Activated CD8-positive, alpha-beta T cell treated with anti-CD3 and anti-CD28 coated beads for 36 hours (primary cell): ENCODE results near the gene ZNF74. TPM values are rescaled to one million over a fixed set of nuclear protein-coding genes. Genes with fewer than 3 reads are reported as not detected.

ENCODE experiments used
- ATAC-seq: fragments of 200-7000 bp; cut with Tn5 transposase; one replicate; pipeline ENCODE4 v1.10.0; 2021; ENCODE audit warnings: mild to moderate bottlenecking, moderate library complexity
- CTCF ChIA-PET: fragments of 350-600 bp; sonication (Branson Sonifier 250); formaldehyde crosslinking; loops from one replicate; lab custom pipeline; 2021; ENCODE audit warnings: antibody characterized with exemption; lab: Charles Lee
- POLR2A ChIA-PET: fragments of 350-600 bp; sonication (Branson Sonifier 250); formaldehyde crosslinking; loops from one replicate; lab custom pipeline; 2021; ENCODE audit warnings: antibody characterized with exemption; lab: Charles Lee
- DNase-seq: peaks from one replicate; pipeline ENCODE4 v3.0.0-alpha.2; 2020
- H3K27ac Mint-ChIP-seq: one replicate; pipeline ENCODE4 v1.8.0; 2021; ENCODE audit warnings: mild to moderate bottlenecking, mixed read lengths
- H3K27me3 Mint-ChIP-seq: one replicate; pipeline ENCODE4 v1.8.0; 2021; ENCODE audit warnings: mixed read lengths
- H3K36me3 Mint-ChIP-seq: one replicate; pipeline ENCODE4 v1.8.0; 2021; ENCODE audit warnings: low read depth, mixed read lengths
- H3K4me1 Mint-ChIP-seq: one replicate; pipeline ENCODE4 v1.8.0; 2021; ENCODE audit warnings: low read depth, mixed read lengths
- H3K4me3 Mint-ChIP-seq: one replicate; pipeline ENCODE4 v1.8.0; 2021; ENCODE audit warnings: mild to moderate bottlenecking, moderate library complexity, mixed read lengths
- H3K9me3 Mint-ChIP-seq: one replicate; pipeline ENCODE4 v1.8.0; 2021; ENCODE audit warnings: mixed read lengths
- intact Hi-C: fragments of 100-400 bp; cut with micrococcal nuclease; formaldehyde crosslinking; loops from one replicate; pipeline ENCODE4 v1.10.0; 2022
- total RNA-seq, 2 experiments: library from RNA; stranded (reverse); gene quantifications; one replicate each; pipeline ENCODE4 v1.2.3, GENCODE V29; 2021
- TF ChIP-seq, protein P1 (sequence below): fragments of 200-600 bp; IDR thresholded peaks from one replicate; pipeline ENCODE4 v1.8.0; 2022; ENCODE audit warnings: antibody characterized with exemption, mild to moderate bottlenecking

ZNF74 gene
- total RNA-seq, 2 experiments from 2014 or later, result 11.8 to 13.4 TPM

DNA sequence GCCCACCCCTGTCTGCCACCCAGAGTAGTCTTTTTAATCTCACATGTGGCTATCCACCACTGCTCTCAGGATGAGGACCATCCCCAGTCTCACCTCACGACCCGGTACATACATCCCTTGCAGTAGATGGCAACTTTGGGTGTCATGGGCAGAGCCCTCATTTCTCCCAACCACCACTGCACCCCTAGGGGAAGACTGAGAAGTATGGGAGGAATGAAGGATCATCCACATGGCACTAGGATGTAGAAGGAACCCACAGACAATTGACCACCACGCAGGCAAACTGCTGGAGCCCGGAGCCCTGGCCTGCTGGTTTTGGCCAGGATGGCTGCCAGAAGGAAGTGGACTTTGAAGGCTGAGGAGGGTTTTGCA is 45.6 kb downstream of the ZNF74 start:
- CTCF ChIA-PET, result interaction anchor here (1.0 to 1.9 kb wide), 2 partner anchors 16 to 59 kb away, joined by 3 to 6 read pairs; no protein-coding TSS in a partner anchor
- peaks cover 11% of the 10 kb centered on the region for H3K4me1 Mint-ChIP-seq
- H3K4me3 Mint-ChIP-seq, result no peak overlapping the region
- intact Hi-C loops, result loop anchor here (10.0 kb wide), 1 partner anchor 55 kb away; the partner anchor contains the start of gene KLHL22
- ATAC-seq (no peak), DNase-seq (no peak)
- H3K27ac Mint-ChIP-seq, result no peak overlapping the region
- H3K36me3 Mint-ChIP-seq, result peaks cover 8% of the 10 kb centered on the region
- TF ChIP-seq, protein P1, sequence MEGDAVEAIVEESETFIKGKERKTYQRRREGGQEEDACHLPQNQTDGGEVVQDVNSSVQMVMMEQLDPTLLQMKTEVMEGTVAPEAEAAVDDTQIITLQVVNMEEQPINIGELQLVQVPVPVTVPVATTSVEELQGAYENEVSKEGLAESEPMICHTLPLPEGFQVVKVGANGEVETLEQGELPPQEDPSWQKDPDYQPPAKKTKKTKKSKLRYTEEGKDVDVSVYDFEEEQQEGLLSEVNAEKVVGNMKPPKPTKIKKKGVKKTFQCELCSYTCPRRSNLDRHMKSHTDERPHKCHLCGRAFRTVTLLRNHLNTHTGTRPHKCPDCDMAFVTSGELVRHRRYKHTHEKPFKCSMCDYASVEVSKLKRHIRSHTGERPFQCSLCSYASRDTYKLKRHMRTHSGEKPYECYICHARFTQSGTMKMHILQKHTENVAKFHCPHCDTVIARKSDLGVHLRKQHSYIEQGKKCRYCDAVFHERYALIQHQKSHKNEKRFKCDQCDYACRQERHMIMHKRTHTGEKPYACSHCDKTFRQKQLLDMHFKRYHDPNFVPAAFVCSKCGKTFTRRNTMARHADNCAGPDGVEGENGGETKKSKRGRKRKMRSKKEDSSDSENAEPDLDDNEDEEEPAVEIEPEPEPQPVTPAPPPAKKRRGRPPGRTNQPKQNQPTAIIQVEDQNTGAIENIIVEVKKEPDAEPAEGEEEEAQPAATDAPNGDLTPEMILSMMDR, result no peak
- POLR2A ChIA-PET, result interaction anchor here (1.4 kb wide), 1 partner anchor 21 kb away, joined by 4 read pairs; no protein-coding TSS in a partner anchor
- peaks cover 29% of the 10 kb centered on the region for H3K27me3 Mint-ChIP-seq
- H3K9me3 Mint-ChIP-seq, result no peaks in the 10 kb centered on the region

DNA sequence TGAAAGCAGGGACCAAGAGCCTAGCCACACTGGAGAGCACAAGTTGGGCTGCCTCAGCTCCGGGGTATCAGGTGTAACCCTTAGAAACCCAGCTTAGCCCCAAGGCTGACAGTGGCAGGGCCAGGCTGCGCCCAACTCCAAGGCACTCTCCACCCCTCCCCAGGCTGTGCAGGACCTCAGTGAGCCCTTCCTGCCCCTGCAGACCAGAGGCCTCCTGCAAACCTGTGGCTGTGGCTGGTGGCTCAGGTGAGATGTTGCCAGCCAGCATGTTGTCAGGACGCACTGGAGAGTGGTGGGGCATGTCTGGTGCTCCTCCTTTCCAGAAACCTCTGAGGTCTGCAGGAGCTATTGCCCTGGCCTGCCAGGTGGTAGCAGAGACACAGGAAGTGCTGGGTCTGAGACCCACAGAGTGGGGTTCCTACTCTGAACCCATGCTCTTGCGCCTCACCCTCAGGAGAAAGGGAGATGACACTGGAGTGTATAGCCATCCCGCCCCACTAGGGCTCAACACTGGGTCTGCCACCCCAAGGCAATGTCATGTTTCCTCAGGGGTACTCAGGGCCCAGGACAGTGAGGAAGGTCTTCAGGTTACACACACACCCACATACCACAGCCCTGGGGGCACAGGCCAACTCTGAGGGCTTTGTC is 46.1 kb downstream of the ZNF74 start:
- H3K27me3 Mint-ChIP-seq, result peaks cover 24% of the 10 kb centered on the region
- DNase-seq, result no peak
- peaks cover 11% of the 10 kb centered on the region for H3K4me1 Mint-ChIP-seq
- CTCF ChIA-PET, result interaction anchor here (1.0 to 1.9 kb wide), 3 partner anchors 14 to 60 kb away, joined by 3 to 6 read pairs (median 3); no protein-coding TSS in a partner anchor
- POLR2A ChIA-PET, result no interaction called here
- no peak overlapping the region for H3K27ac Mint-ChIP-seq
- H3K9me3 Mint-ChIP-seq, result no peaks in the 10 kb centered on the region
- intact Hi-C loops, result loop anchor here (10.0 kb wide), 1 partner anchor 55 kb away; the partner anchor contains the start of gene KLHL22
- no peak overlapping the region for H3K4me3 Mint-ChIP-seq
- H3K36me3 Mint-ChIP-seq, result peaks cover 9% of the 10 kb centered on the region
- no peak for ATAC-seq
- TF ChIP-seq, protein P1, result no peak

DNA sequence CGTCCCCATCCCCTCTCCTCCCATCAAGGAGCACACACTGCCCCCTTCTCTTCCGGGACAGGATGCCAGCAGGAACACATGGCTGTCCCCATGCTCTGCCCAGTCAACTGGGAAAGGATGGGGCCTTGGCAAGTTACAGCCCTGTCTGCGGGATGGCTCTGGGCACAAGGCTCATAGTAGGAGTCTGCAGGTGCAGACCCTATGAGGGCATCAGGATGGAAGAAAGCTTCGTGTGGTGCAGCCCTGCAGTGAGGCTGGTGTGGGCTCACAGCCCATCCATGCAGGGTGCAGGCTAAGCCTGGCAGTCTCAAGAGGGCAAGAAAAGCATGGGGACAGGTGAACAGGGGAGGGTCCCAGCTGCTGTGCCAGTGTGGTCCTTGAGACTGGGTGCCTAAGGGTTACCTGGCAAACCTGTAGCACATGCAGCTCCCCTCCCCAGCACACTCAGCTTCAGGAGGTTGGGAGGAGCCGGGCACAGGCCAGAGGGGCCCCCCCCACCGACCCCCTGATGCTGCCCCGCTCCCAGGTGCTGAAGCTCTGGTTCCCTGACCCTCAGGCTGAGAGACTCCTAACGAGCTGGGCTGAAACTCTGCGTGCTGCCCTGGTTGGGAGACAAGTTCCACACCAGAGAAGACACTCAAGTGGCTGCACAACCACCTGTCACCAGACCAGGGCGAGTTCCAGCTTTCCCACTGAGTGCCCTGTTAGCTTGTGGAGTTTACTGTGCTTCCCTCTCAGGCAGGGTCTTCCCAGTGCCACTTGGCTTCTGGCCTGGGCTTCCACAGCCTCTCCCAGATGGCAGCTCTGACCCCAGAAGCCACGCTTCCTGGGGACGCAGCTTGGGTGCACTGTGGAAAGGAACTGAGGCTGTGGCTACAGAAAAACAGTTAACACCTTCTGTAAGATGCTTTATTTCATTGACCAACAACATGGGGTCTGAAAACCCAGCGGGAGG is 47.0 kb downstream of the ZNF74 start:
- H3K4me3 Mint-ChIP-seq, result no peak overlapping the region
- no peak for ATAC-seq
- POLR2A ChIA-PET, result interaction anchor here (0.8 to 1.0 kb wide), 2 partner anchors 48 to 122 kb away, joined by 3 read pairs; no protein-coding TSS in a partner anchor
- H3K27me3 Mint-ChIP-seq, result peaks cover 16% of the 10 kb centered on the region
- H3K4me1 Mint-ChIP-seq, result peaks cover 8% of the 10 kb centered on the region
- no peaks in the 10 kb centered on the region for H3K9me3 Mint-ChIP-seq
- TF ChIP-seq, protein P1, result no peak
- no peak overlapping the region for H3K27ac Mint-ChIP-seq
- DNase-seq, result no peak
- peaks cover 9% of the 10 kb centered on the region for H3K36me3 Mint-ChIP-seq
- intact Hi-C loops, result no loop called here
- CTCF ChIA-PET, result interaction anchor here (0.6 to 1.1 kb wide), 4 partner anchors 9 to 54 kb away, joined by 3 read pairs; no protein-coding TSS in a partner anchor

DNA sequence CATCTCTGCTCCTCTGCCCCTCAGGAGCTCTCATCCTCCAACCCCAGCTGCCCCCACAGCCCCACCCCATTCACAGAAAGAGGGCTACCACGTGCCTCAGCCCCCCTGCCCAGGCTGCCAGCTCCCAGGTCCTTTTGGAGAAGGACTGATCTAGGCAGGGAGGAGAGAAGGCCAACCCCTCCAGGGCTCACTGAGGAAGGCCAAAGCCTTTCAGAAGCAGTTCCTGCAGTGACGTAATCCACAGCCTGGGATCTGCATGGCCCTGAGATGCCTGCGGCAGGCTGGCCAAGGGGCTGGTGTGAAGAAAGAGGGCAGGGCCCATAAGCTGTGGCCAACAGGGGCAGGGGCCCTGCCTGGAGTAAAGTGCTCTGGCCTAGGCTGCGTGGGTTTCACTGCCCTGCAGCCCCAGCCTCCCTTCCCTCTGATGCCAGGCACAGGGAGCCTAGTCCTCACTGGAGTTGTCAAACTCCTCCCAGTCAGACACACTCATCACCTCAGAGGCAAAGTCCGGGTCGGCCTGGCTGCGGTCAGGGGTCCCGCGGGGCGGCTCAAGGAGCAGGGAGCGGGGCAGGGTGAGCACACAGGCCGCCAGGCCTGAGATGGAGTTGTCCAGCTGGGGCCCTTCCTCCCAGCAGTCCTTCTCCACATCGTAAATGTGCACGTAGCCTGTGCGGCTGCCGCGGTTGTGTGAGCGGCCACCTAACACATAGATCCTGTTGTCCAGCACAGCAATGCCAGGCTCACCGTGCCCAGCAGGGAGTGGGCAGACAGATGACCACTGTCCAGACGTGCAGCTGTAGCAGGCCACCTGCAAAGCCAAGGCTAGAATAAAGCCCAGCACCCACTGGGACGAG is 47.9 kb downstream of the ZNF74 start:
- TF ChIP-seq, protein P1, result no peak

More for the DNA sequence above, 47.9 kb downstream of the ZNF74 start:
- no peak for ATAC-seq
- H3K36me3 Mint-ChIP-seq, result peaks cover 9% of the 10 kb centered on the region
- peaks cover 12% of the 10 kb centered on the region for H3K27me3 Mint-ChIP-seq
- ChIA-PET CTCF (interaction anchor here (0.6 to 0.9 kb wide), 3 partner anchors 10 to 53 kb away, joined by 3 read pairs; no protein-coding TSS in a partner anchor), POLR2A (interaction anchor here (0.8 to 1.0 kb wide), 2 partner anchors 47 to 121 kb away, joined by 3 read pairs; no protein-coding TSS in a partner anchor)
- H3K9me3 Mint-ChIP-seq, result no peaks in the 10 kb centered on the region
- H3K27ac Mint-ChIP-seq, result no peak overlapping the region
- no peak for DNase-seq
- intact Hi-C loops, result no loop called here
- peaks cover 4% of the 10 kb centered on the region for H3K4me1 Mint-ChIP-seq
- no peak overlapping the region for H3K4me3 Mint-ChIP-seq
